GM18517 (cell line): ENCODE results near the gene VRK3.
"Not testable (repeated sequence)": the region's sequence is repeated elsewhere in the genome, so short reads cannot be mapped to it uniquely, and the experiment has no call there.

Source experiments
- ATAC-seq: cut with Tn5 transposase; IDR thresholded peaks from one replicate; pipeline ENCODE4 v1.9.1; 2021; ENCODE audit warnings: mild to moderate bottlenecking, moderate library complexity; ENCODE audit not compliant: unreplicated experiment

Gene VRK3

DNA sequence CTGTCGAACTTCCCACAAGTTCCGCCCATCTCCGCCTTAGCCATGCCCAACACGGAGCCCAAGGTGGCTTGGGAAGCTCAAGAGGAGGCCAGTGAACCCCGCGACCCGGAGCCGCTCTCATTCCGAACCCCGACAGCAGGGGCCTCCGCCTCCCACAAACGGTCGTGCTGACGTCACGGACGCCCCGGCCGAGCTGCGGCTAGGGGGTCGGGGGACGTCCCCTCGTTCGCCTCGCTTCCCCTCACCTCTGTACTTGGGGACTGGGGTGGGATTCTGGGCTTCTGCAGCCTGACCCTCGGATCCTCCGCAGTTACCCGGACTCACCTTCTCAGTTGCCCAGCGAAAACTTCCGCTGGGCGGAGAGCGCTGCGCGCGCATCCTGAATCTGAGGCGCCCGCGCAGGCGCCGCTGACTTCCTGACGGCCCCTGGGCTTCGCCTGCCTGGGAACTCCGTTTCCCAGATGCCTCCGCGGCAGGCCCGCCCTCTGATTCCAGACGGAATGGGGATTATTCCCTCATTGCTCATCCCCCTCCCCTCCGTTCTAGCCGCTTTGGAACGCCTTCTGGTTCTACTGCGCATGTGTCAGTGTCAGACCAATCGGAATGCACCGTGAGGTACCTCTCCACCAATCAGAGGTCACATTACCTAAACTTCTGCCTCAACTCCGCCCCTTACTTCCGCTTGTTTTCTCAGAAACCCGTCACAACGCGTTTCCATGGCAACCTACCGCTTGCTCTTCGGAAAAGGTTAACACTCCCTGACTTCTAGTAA is at the start of gene VRK3:
TSS of gene VRK3 (minus strand) at position 351 of the 772 bp plus-strand sequence. CDS start 9,210 bp downstream, outside the sequence.
- peak; percentile 87 for ATAC-seq

DNA sequence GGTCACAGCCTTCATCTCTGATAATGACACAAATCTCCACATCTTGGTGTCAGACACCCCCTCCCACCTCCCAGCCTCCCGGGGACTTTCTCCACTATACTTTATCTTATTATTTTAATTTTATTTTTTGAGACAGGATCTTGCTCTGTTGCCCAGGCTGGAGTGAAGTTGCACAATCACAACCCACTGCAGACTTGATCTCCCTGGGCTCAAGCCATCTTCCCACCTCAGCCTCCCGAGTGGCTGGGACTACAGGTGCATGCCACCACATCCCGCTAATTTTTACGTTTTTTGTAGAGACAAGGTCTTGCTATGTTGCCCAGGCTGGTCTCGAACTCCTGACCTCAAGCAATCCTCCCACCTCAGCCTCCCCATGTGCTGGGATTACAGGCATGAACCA is 43.2 kb upstream of the VRK3 start:
- ATAC-seq: not testable (repeated sequence)

- ATAC-seq: no peak
These were observed 42.4 kb upstream of the VRK3 start for GRCh38 chr19:50067575-50067974.

DNA sequence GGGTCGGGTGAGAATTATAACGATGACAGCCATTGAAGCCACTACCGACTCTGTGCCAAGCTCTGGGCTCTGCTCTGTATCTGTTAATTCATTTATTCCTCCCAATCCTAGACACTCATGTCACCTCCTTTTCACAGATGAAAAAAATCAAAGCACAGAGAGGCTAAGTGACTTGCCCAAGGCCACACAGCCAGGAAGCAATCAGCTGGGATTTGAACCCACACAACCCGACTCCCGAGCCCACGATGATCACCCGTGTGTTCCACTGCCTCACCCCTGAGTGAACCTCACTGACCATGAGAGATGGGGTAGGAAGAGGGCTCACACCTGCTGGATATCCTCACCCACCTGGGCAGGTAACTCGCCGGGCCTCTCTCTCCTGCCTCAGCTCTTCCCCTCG is 40.8 kb upstream of the VRK3 start:
- no peak for ATAC-seq

- ATAC-seq: no peak
These were observed 36.5 kb upstream of the VRK3 start for GRCh38 chr19:50061650-50062049.

- no peak for ATAC-seq
These were observed 34.9 kb upstream of the VRK3 start for GRCh38 chr19:50060107-50060506.

GRCh38 chr19:50059045-50059444 is 33.9 kb upstream of the VRK3 start:
- no peak for ATAC-seq

GRCh38 chr19:50058425-50058824 is 33.3 kb upstream of the VRK3 start:
- ATAC-seq: no peak

DNA sequence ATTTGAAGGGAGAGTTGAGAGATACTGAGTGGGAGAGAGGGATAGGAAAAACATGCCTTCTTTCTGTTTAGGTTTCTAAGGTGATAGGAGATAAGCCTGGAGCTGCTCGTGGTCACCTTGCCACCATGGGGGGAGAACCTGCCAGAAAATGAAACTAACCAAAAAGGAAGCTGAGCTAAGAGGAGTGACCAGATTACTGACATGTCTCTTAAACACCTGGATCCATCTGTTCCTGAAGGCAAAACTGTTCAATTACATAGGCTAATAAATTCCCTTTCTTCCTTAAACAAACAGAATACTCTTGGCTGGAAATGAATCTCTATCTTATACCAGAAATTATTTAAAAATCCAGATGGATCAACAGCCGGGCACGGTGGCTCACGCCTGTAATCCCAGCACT is 27.9 kb upstream of the VRK3 start:
- ATAC-seq: no peak

DNA sequence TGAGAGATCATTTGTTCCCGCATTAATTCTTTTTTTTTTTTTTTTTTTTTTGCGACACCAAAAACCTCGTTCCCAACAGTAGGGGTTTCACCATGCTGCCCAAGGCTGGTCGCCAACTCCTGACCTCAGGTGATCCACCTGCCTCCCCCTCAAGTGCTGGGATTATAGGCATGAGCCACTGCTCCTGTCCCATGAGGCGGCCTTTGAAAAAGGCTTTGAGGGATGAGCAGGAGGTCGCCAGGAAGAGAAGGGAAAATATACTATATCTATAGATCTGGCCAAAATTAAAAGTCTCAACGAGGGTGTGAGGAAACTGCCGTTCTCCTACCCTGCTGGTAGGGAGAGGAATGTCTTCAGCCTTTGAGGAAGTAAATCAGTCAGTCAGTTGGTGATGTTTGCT is 26.8 kb upstream of the VRK3 start:
- no peak for ATAC-seq

- ATAC-seq: not testable (repeated sequence)
These were observed 26.2 kb upstream of the VRK3 start for GRCh38 chr19:50051228-50051895.

GRCh38 chr19:50050406-50051227 is 25.4 kb upstream of the VRK3 start:
- ATAC-seq: no peak

DNA sequence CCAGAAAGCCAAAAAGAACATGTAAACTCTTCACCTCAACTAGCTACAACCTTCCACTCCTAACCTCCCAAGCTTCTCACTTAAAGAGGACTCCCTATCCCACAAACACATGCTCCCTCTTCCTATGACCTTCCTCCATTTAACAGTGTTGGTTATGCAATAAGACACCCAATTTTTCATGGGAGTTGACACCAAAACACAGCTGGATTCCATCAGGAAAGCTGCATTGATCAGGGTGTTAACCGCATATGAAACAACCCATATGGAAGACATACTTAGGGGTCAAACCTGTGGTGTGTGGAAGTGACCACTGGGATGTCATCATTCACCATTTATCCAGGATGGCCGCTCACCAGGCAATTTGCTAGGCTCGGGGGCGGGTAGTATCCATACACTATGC is 22.5 kb upstream of the VRK3 start:
- ATAC-seq: no peak

- ATAC-seq: no peak
These were observed 21.7 kb upstream of the VRK3 start for GRCh38 chr19:50046649-50047503.

GRCh38 chr19:50044922-50045321 is 19.8 kb upstream of the VRK3 start:
- no peak for ATAC-seq

GRCh38 chr19:50043967-50044366 is 18.8 kb upstream of the VRK3 start:
- no peak for ATAC-seq

DNA sequence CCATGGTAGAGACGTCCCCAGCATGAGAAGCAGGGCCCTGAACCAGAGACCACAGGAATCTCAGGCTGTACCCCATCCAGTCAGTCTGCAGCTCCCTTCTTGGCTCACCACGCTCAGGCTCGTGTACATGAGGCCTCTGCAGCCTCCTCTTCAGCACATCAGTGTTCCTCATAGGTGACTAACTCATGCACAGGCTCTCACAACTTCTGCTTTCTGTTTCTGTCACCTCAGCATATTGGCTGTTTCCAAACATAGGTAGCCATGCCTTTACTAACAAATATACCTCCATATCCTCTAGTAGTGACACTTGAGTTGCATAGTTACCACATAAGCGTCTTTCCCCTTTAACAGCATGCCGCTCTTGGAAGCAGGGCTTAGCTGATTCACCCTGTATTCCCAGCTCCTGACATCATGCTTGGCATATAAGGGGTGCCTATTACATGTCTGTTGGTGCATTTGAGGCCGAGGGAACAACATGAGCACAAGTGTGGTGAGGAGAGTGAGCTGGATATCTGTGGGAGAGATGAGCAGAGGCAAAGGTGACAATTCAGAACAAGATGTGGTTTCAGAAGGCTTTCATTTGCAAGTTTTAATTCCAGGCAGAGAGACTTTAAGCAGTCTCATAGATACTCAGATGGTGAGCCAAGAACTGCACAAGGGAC is 17.3 kb upstream of the VRK3 start:
- no peak for ATAC-seq

DNA sequence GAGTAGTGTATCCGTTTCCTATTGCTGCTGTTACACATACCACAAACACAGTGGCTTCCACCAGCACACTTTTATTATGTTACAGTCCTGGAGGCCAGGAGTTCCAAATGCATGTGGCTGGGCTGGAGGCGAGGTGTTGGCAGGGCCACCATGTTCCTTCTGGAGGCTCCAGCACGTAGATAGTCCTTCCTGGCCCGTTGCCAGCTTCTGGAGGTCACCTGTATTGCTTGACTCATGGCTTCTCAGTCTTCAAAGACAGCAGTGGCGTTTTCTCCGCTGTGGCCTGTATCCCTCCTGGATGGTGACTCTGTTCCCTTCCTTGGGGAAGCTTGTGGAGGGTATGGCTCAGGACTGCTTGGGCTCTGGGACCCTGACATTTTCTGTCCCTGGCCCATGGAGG is 15.8 kb upstream of the VRK3 start:
- no peak for ATAC-seq

DNA sequence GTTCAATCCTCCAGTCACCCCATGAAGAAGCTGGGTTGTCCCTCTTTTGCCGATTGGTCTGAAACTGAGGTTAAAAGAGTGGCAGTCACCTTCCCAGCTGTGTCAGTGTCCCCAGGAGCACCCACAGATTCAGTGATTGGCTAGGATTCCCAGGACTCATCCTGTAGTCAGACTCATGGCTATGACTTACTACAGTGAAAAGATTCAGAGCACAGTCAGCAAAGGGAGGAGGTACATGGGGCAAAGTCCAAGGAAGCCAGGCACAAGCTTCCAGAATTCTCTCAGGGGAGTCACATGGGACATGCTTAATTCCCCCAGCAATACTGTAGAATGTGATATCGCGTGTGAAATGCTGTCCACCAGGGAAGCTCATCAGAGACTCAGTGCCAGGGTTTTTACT is 14.8 kb upstream of the VRK3 start:
- ATAC-seq: no peak

GRCh38 chr19:50036908-50037307 is 11.7 kb upstream of the VRK3 start:
- ATAC-seq: no peak
